ENCODE results near the gene PTPRG. TPM values are rescaled to one million over a fixed set of nuclear protein-coding genes. Genes with fewer than 3 reads are reported as not detected.

The PTPRG gene
- total RNA-seq, 3 donors from 2014 or later (not counting 1 experiment from before 2014, with no cell fraction given) = 1.0 to 2.9 (median 2.5) TPM

DNA sequence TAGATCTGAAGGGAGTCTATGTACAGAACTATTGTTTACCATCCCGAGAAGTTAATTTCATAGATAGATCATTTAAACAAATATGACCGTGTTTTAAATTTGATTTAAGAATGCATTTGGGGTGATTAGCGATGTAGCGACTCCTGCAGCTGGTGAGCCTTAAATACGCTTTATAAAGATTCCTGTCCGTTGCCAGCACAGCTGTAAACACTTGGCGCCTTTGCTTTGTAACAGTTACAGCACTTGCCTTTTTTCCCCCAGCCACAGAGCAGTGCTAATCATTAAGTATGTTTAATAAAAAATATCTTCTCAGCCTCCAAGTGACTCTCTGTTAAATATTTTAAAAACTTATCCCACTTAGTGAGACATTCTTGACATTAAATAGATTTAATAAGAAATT is 478.2 kb downstream of the PTPRG start:
- DNase-seq = no peak
- Histone ChIP-seq H3K27ac (ENCODE audit: low read length) (no peak overlapping the region), H3K27me3 (ENCODE audit: control insufficient read depth, insufficient read depth, low read length) (no peaks in the 10 kb centered on the region), H3K9me3 (ENCODE audit: control insufficient read depth, insufficient read depth, low read length) (no peaks in the 10 kb centered on the region), H3K4me3 (ENCODE audit: low read length) (no peak overlapping the region), H3K4me1 (ENCODE audit: control insufficient read depth, insufficient read depth, low read length) (no peaks in the 10 kb centered on the region), H3K36me3 (ENCODE audit: control insufficient read depth, insufficient read depth, low read length) (no peaks in the 10 kb centered on the region)
- intact Hi-C loops (cut with micrococcal nuclease) = no loop called here
- Mint-ChIP-seq H3K9me3 (peaks cover 0 to 5% of the 10 kb centered on the region in 2 donors), H3K4me3 (no peak overlapping the region), H3K4me1 (no peaks in the 10 kb centered on the region), H3K27me3 (ENCODE audit: low read depth in 2 of 2) (no peaks in the 10 kb centered on the region), H3K27ac (no peak overlapping the region), H3K36me3 (no peaks in the 10 kb centered on the region)
- 96% methylated on average over 6 of the region's 7 CpGs for WGBS (ENCODE audit: insufficient coverage)
- ATAC-seq = no peak
- TF ChIP-seq CTCF (IDR thresholded peaks at IDR 0.05) = no peak

- TF ChIP-seq CTCF (IDR thresholded peaks at IDR 0.05) = no peak
- H3K9me3 Mint-ChIP-seq = peaks cover 0 to 7% of the 10 kb centered on the region in 2 donors
- no peaks in the 10 kb centered on the region for H3K4me1 ChIP-seq (ENCODE audit: control insufficient read depth, insufficient read depth, low read length)
- H3K27me3 ChIP-seq (ENCODE audit: control insufficient read depth, insufficient read depth, low read length) = no peaks in the 10 kb centered on the region
- no peak overlapping the region for H3K27ac ChIP-seq (ENCODE audit: low read length)
- intact Hi-C loops (cut with micrococcal nuclease) = no loop called here
- no peaks in the 10 kb centered on the region for H3K9me3 ChIP-seq (ENCODE audit: control insufficient read depth, insufficient read depth, low read length)
- H3K27me3 Mint-ChIP-seq (ENCODE audit: low read depth in 2 of 2) = no peaks in the 10 kb centered on the region
- no peaks in the 10 kb centered on the region for H3K36me3 ChIP-seq (ENCODE audit: control insufficient read depth, insufficient read depth, low read length)
- H3K36me3 Mint-ChIP-seq = no peaks in the 10 kb centered on the region
- no peak overlapping the region for H3K4me3 ChIP-seq (ENCODE audit: low read length)
- no peaks in the 10 kb centered on the region for H3K4me1 Mint-ChIP-seq
- WGBS (ENCODE audit: insufficient coverage) = 85% methylated on average over 4 of the region's 4 CpGs
- DNase-seq (no peak), ATAC-seq (no peak)
- H3K27ac Mint-ChIP-seq = no peak overlapping the region
- no peak overlapping the region for H3K4me3 Mint-ChIP-seq
Observed at GRCh38 chr3:62041681-62042080, 480.3 kb downstream of the PTPRG start.

DNA sequence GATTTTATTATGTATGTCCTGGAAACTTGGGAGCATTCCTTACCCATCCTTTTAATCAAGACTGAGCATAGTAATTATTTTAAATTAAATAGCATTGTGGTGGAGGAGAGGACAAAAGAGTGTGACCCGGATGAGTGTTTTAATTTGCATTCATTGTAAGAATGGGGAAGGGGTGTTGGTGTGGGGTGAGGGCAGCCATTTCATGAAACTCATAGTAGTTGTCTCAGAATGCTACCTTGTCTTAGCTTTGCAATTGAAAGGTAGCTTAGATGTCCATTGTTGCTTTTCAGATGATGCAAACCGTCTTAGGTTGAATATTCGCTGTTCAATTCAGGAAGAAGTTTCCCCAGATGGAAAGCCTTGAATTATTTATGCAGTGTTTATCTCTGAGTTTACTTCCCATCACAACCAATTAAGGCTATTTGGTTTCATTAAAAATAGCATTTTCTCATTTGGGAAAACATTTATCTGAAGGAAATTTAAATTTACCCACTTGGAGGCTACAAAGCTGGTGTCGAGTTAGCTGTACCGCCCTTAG is 483.6 kb downstream of the PTPRG start:
- H3K27me3 Mint-ChIP-seq (ENCODE audit: low read depth in 2 of 2) = no peaks in the 10 kb centered on the region
- DNase-seq (no peak), ATAC-seq (no peak)
- Histone ChIP-seq H3K4me3 (ENCODE audit: low read length) (no peak overlapping the region), H3K27ac (ENCODE audit: low read length) (no peak overlapping the region), H3K27me3 (ENCODE audit: control insufficient read depth, insufficient read depth, low read length) (no peaks in the 10 kb centered on the region), H3K36me3 (ENCODE audit: control insufficient read depth, insufficient read depth, low read length) (no peaks in the 10 kb centered on the region), H3K9me3 (ENCODE audit: control insufficient read depth, insufficient read depth, low read length) (no peaks in the 10 kb centered on the region), H3K4me1 (ENCODE audit: control insufficient read depth, insufficient read depth, low read length) (no peaks in the 10 kb centered on the region)
- H3K9me3 Mint-ChIP-seq = peaks cover 0 to 7% of the 10 kb centered on the region in 2 donors
- no peak overlapping the region for H3K27ac Mint-ChIP-seq
- TF ChIP-seq CTCF (IDR thresholded peaks at IDR 0.05) = no peak
- no peak overlapping the region for H3K4me3 Mint-ChIP-seq
- intact Hi-C loops (cut with micrococcal nuclease) = no loop called here
- 91% methylated on average over 3 of the region's 5 CpGs for WGBS (ENCODE audit: insufficient coverage)
- no peaks in the 10 kb centered on the region for H3K4me1 Mint-ChIP-seq
- no peaks in the 10 kb centered on the region for H3K36me3 Mint-ChIP-seq

DNA sequence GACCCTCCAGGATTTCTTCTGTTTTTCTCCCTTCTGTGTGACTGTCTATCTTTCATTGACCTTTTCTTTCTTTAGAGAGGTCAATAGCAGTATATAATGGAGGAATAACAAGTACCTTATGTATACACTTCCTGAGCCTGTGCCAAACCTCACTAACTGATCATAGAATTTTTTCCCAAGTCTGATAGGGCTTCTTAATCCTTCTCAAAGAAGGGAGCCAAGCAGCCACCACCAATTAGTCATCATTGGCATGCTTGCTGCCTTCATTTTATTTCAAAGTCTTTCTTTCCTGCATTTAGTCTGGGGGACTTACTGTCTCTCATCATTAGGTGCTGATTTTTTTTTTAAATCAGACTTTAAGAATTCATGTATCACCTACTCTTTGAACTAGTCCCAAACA is 485.0 kb downstream of the PTPRG start:
- H3K27me3 ChIP-seq (ENCODE audit: control insufficient read depth, insufficient read depth, low read length) = no peaks in the 10 kb centered on the region
- Mint-ChIP-seq H3K27me3 (ENCODE audit: low read depth in 2 of 2) (no peaks in the 10 kb centered on the region), H3K9me3 (peaks cover 0 to 7% of the 10 kb centered on the region in 2 donors), H3K27ac (no peak overlapping the region), H3K4me1 (no peaks in the 10 kb centered on the region), H3K4me3 (no peak overlapping the region), H3K36me3 (no peaks in the 10 kb centered on the region)
- no peak for DNase-seq
- H3K36me3 ChIP-seq (ENCODE audit: control insufficient read depth, insufficient read depth, low read length) = no peaks in the 10 kb centered on the region
- H3K4me3 ChIP-seq (ENCODE audit: low read length) = no peak overlapping the region
- intact Hi-C loops (cut with micrococcal nuclease) = no loop called here
- H3K9me3 ChIP-seq (ENCODE audit: control insufficient read depth, insufficient read depth, low read length) = no peaks in the 10 kb centered on the region
- no peak for TF ChIP-seq CTCF (IDR thresholded peaks at IDR 0.05)
- ATAC-seq = no peak
- H3K4me1 ChIP-seq (ENCODE audit: control insufficient read depth, insufficient read depth, low read length) = no peaks in the 10 kb centered on the region
- no peak overlapping the region for H3K27ac ChIP-seq (ENCODE audit: low read length)

Data from natural killer cell (primary cell).